ENCODE measurements around the gene TTYH3.
A peak's percentile ranks its signal among the peaks of the same experiment; 100 is the strongest.
"Not testable (repeated sequence)": the region's sequence is repeated elsewhere in the genome, so short reads cannot be mapped to it uniquely, and the experiment has no call there.

The TTYH3 gene

DNA sequence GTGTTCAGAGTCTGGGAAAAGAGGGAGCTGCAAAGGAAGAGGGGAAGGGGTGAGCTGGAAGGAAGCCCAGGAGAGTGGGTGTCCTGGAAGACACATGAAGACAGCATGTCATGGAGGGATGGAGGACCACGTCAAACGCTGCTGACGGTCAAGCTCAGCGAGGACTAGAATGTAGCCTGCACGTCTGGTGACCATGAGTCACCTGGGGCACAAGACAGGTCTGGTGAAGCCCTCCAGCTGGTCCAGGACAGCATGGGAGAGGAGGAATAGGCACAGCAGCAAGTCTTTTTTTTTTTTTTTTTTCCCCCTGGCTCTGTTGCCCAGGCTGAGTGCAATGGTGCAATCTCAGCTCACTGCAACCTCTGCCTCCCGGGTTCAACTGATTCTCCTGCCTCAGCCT lies 36.6 kb downstream of the TTYH3 start:
- DNase-seq = no peak

DNA sequence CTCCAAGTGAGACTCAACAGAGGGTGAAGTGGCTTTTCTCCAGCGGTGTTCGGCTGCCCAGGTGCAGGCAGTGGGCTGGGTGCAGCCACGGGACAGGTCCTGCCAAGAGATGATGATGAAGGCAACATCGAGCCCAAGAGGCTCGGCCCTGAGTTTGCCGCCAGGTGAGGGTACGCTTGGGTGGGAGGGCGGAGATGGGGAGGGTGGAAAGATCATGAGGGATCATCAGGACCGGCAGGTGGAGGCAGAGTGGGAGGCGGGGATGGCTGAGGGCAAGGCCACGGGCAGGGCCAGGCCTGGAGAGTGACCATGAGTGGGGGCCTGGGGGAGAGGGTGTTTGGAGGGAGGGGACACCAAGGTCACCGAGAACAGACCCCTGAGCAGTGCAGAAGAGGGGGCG lies 38.4 kb downstream of the TTYH3 start:
- no peak for DNase-seq

DNA sequence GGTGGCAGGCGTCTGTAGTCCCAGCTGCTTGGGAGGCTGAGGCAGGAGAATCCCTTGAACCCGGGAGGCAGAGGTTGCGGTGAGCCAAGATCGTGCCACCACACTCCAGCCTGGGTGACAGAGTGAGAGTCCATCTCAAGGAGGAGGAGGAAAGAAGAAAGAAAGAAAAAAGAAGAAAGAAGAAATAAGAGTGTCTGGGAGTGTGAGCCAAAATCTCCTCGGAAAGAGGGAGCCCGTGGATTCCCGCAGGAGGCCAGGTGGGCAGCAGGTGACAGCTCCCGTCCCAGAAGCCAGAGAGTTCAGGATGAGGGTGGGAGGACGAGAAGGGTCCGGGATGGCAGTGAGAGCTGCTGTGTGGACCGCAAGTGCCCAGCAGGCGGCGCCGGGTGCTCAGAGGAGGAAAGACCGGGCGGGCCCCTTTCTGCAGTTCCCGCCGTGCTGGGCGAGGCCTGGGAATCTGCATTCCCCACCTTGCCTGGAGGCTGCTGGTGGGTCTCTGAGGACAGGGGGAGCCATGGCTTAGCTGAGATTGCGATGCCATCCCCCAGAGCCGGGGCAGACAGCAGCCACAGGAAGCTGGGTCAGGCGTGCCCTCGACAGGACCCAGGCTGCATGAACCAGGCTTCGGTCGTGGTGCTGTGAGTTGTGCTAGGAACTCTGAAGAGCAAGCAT lies 39.1 kb downstream of the TTYH3 start:
- DNase-seq = peak; percentile 67

DNA sequence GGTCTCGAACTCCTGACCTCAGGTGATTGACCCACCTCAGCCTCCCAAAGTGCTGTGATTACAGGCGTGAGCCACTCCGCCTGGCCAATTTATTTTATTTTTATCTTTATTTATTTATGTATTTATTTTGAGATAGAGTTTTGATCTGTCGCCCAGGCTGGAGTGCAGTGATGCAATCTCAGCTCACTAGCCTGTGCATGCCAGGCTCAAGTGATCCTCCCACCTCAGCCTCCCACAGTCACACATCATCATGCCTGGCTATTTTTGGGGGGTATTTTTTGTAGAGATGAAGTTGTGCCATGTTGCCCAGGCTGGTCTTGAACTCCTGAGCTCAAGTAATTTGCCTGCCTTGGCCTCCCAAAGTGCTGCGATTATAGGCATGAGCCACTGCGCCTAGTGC lies 41.4 kb downstream of the TTYH3 start:
- DNase-seq = not testable (repeated sequence)

DNA sequence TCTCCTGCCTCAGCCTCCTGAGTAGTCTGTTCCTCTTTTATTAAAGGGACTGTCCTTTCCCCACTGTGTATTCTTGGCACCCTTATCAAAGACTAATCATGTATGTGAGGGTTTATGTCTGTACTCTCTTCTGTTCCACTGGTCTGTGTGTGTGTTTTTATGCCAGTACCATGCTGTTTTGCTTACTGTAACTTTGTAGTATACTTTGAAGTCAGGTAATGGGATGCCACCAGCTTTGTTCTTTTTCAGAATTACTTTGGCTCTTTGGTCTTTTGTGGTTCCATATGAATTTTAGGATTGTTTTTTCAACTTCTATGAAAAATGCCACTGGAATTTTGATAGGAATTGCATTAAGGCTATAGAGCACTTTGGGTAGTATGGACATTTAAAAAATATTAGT lies 42.1 kb downstream of the TTYH3 start:
- DNase-seq = no peak

DNA sequence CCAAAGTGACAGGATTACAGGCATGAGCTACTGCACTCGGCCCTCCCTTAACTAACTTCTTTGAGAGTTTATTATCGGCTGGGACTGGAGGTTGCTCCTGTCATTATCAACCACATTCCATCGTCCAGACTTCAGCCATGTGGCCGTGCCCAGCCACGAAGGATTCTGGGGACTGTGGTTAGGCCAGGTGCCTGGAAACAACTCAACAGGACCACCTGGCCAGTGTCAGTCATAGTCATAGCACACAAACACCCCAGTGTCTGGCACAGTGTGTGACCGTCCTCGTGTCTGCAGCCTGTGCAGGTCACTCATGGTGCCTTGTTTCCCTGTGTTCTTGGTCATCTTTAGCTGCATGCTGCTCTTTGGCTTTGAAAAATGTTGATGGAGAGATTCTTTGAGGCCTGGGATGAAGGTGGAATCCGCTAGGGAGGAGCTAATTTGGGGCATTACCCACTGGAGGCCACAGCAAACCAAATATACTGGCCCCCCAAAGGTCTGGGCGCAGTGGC lies 43.5 kb downstream of the TTYH3 start:
- no peak for DNase-seq

DNA sequence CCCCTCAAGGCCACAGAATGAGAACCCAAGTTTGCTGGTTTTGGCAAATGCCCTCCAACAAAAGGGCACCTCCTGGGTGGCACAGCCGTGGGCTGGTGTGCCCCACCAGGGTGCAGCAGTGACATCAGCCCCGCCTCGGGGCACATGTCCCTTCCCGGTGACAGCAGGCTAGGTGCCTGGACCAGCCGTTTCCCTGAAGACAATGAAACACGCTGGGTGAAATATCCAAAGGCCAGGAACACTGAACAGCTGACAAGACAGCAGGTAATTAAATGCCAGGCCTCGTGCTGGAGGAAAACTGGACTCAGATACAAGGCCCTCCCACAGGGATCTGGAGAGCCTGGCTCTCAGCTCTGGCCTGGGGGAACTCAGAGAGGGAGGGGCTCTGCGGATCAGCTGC lies 44.8 kb downstream of the TTYH3 start:
- not testable (repeated sequence) for DNase-seq

DNA sequence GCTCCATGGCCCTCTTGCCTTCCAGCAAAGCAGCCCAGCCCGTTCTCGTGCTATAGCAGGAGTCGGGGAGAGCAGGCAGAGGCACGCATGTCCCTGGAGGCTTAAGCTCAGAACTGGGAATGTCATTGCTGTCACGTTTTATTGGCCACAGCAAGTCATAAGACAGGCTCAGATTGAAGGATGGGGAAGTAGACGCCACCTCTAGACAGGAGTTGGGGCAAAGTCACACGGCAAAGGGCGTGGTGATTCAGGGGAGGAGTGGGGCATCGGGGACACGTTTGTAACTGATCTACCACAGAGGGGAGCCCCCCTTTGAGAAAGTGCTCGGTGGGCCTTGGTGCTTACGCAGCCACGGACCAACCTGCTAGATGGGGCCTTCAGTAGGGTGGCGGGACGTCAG lies 46.7 kb downstream of the TTYH3 start:
- not testable (repeated sequence) for DNase-seq

DNA sequence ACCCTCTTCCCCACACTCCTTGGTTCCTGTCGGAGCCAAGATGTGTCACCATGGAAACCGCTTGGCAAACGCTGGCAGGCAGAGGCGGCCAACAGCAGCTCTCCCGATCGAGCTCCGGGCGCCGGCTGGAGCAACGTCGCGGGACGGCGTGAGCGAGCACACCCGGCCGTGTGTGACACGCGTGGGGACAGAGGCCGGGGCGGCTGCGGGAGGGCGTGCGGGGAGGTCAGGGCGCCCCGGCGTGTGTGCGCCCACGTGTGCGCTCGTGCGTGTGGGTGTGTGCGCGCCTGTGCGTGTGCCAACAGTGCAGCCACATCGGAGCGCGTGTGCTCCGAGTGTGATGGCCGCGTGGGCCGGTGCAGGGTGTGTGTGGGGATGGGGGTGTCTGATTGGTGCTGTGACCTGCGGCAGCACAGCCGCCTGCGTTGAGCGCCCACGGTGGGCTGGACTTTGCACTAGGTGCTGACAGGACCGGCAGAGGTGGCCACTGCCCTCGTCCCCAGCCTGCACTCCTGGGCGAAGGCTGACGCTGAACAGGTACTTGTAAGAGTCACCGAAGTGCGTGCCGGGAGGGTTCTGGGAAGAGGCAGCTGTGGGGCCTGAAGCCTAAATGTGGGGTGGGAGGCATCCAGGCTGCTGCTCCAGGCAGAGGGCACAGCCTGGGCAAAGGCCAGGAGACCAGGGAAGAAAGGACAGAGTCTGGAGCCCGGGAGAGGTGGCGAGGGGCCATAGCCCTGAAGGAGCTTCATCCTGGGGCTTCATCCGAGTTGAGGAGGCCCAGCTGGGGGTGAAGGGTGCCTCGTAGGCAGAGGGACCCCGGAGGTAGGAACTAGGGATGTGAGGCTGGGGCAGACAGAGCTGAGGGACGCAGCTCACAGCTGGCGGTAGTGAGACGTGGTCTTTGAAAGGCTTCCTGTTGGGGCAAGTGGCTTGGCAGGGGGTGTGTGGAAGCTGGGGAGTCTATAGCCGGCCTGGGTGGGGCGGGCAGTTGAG lies 47.6 kb downstream of the TTYH3 start:
- DNase-seq = not testable (repeated sequence)

DNA sequence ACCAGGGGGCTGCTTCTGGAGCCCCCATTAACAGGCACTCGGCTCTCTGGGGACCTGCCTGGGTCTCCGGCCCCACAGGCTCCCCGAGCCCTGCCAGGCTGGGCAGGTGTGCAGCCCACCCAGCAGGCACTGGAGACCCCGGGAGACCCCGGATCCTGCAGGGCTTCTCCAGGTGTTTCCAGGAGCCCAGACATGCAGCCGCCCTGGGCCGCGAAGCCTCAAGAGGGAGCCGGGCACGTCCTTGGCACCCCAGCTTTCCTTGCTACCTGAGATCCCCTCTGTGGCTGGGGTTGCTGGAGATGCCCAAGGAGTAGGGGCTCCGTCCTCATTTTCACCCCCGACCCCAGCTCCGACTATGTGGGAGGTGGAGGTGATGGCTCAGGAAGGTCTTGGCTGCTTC lies 48.5 kb downstream of the TTYH3 start:
- no peak for DNase-seq

DNA sequence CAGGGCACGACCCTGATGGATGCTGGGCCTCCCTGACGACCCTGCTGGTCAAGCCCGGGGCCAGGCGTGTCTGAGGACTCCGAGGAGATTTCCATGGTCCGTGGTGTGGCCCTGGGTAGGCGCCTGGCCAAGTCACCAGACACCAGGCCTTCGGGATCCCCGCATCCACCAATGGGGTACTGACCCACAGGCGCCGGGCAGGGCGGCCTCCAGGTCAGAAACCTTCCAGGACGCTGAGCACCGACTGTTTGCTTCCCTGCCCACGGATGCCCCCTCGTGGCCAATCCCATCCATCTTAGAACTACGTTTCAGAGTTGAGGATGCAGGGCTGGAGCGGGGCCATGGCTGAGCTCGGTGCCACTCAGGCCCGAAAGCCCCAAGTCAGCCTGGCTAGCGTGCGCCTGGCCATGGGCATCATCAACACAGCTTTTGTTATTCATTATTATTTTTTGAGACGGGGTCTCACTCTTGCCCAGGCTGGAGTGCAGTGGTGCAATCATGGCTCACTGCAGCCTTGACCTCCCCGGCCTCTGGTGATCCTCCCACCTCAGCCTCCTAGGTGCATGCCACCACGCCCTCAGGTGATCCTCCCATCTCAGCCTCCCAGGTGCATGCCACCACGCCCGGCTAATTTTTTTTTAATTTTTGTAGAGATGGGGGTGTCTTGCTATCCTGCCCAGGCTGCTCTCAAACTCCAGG lies 49.2 kb downstream of the TTYH3 start:
- DNase-seq = peak; percentile 54

DNA sequence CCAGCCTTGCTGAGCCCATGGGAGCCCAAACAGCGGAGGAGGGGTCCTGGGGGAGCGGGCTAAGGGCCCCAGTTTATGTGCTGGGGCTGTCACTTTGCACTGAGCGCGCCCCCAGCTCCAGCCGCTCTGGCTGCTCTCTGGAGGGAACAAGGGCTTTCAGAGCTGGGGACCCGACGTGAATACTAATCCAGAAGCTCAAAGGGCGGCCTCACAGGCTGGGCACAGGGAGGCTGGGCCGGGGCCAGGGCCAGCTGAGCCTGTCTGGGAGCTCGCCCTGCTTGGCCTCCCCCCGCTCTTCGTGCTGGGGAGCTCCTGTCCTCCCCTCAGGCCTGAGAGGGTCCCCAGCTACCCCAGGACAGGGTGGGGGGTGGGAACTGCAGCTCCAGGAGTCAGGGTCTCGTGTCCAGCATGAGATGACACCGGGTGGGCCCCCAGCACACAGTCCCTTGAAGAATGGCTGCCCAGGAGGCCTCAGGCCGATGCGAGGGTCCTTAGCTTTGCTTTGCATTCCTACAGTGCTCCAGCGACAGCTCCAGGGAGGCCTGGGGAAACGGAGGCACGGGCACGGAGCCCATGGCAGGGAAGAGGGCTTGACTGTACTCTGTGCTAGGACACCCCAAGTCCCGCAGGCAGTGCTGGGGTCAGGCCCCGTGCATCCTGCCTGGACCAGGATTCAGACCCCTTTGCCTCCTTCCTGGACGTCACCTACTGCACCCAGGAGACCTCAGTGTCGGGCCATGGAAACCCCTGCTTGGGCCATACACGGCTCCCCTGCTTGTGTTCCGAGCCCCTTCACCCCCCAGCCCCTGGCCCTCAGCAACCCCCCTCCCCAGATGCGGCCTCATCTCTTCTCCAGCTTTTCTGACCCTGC lies 50.4 kb downstream of the TTYH3 start:
- no peak for DNase-seq

DNA sequence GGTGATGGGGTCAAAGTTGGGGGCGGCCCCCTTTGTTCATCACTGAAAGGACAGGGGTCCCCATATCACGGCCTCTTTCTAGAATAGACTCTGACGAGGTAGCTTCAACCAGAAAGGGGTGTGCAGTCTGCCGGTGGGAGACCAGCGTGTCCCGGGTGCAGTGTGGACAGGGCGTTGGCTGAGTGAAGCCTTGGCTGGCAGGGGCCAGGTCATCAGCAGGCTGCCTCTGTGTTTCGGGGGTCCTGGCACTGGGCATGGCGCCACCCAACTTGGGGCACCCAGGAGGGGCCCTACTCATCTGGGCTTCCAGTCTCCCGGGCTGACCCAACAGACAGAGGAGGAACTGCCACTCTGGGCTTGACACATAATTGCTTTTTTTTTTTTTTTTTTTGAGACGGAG lies 52.7 kb downstream of the TTYH3 start:
- no peak for DNase-seq

DNA sequence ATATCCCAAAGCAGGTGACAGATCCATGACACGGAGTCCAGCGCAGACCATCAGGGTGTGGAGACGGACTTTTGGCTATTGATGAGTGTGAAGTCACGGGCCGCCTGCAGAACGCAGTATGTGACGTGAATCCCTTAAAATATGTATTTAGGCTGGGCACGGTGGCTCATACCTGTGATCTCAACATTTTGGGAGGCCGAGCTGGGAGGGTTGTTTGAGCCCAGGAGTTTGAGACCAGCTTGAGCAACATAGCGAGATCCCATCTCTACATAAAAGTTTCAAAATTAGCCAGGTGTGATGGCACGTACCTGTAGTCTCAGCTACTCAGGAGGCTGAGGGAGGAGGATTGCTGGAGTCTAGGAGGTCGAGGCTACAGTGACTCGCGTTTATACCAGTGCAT lies 54.3 kb downstream of the TTYH3 start:
- DNase-seq = no peak

DNA sequence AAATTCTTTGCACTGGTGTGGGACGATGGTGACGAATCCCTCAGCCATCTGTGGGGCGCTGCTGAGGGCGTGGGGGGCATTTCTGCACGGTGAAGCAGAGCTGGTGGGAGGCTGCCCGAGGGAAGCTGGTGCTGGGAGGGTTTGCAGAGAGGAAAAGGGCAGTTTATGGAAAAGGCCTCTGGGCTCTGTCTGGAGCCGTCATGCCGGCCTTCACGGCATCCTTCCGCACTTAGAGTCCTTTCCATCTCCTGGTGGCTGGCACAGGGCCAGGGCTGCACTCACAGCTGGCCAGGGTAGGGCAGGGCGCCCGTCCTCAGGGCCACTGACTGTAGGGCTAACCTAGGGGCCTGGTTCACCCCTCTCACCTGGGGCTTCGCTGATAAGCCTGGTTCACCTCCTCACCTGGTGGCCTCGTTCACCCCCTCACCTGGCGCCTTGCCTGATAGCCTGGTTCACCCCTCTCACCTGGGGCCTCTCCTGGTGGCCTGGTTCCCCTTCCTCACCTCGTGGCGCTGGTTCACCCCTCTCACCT lies 55.6 kb downstream of the TTYH3 start:
- DNase-seq = no peak

DNA sequence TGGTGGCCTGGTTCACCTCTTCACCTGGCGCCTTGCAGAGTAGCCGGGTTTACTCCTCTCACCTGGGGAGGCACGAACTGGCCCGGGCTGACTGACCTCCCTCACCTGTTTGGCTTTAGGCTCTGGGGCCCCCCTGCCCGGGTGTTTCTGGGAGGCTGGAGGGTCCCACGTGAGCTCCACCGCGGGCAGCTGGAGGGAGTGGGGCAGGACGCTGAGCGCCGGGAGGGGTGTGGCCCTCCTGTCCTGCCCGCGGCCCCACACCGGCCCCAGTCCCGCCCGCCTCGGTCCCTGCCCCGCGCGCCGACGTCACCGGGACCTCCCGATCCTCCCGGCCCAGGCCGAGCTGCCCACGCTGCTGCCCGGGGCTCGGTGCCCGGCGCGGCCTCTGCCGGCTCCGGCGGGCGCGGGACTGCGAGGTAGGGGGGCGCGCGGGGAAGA lies 56.1 kb downstream of the TTYH3 start, which contains the start of gene AMZ1:
Gene AMZ1 (plus strand): TSS at position 322 of the 438 bp plus-strand sequence. CDS start 12,250 bp downstream, outside the sequence.
- DNase-seq = no peak

DNA sequence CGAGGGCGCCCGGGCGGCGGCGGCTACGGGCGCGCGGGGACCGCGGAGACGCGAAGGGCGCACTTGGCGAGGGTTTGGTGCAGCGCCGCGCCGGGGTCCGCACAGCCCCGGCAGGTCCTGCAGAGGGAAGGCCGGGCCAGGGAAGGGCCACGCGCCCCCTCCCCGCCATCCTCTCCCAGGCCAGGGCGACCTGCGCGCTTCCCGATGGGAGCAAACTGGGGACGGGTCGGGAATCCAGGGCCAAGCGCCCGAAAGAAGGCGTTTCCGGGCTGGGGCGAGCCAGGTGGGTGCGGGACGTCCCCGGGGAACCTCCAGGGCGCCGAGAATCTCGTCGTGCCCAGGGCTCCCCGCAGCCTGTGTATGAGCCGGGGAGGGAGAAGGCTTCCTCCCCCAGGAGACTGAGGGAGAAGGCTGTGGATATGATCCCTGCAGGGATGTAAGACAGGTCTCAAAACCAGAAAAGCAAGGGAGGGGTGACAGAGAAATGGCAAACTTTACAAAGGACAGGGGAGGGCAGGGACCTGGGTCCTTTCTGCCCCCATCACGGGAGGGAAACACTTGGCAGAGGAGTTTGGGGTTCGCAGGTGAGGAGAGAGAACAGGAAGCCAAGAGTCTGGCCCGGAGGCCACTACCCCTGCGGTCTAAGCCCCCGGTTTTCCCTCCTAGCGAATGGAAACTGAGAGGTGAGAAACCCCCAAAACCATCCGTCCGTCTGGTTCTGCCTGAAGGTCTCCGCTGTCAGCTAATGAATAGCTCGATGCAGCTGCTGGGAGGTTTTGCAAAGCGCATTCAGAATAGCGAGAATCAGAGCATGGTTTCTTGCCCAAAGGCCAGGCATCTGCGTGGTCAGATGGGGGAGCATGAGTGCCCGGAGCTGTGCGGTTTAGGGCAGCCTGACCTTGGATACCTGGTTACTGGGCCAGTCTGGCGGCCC lies 56.9 kb downstream of the TTYH3 start:
- DNase-seq = no peak

DNA sequence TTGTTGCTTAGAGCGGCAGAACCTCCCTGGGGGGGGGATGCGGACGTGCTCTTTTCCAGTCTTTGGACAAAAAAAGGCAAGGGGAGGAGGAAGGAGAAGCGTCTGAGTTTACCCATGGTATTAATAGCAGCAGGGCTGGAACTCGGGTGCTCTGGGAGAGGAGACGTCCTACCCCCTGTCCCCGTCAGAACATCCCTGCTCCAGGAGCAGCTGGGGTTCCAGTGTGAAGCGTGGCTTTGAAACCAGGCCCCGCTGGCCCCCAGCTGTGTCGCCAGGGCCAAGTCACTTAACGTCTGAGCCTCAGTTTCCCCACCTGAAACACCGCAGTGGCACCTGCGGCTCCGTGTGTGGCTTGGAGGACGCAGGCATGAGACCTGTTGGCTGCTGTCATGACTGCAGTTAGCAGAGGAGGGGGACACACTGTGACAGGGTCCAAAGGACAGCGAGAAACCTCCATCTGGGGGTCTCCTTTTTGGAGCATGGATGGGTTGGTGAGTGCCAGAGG lies 57.6 kb downstream of the TTYH3 start:
- DNase-seq = no peak

DNA sequence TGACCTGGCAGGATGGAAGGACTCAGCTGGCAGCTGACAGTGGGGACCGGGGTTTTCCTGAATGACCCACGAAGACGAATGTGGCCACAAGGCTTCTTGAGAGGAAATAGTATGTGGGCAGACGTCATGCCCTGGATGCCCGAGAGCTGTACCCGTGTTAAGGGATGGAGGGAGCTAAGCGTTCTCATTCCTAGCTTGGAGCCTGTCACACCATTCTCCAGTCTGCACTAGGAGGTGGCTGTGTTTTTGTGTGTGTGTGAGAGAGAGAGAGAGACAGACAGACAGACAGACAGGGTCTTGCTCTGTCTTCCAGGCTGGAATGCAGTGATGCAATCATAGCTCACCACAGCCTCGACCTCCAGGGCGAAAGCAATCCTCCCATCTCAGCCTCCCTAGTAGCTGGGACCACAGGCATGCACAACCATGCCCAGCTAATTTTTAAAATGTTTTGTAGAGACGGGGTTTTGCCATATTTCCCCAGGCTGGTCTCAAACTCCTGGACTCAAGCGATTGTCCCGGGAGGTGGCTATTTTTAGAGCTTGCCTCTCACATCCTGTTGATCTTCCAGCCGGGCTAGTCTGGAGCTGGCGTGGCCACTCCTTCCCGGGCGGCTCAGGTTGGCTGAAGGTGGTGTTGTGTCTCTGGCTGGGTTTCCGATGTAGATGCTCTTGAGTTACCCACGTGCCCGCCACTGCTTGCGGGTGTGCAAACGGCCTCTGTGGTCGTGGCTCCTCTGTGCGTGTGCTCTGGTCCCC lies 58.3 kb downstream of the TTYH3 start:
- no peak for DNase-seq
